Activated CD8-positive, alpha-beta memory T cell treated with anti-CD3 and anti-CD28 coated beads for 24 hours (primary cell): ENCODE measurements around the gene ADAMTS2.

ENCODE experiments used
- DNase-seq: peaks from one replicate; pipeline ENCODE4 v3.0.0-alpha.2; 2020

The ADAMTS2 gene

GRCh38 chr5:179343021-179343718 is 2.1 kb downstream of the ADAMTS2 start:
- no peak for DNase-seq

GRCh38 chr5:179342577-179342976 is 2.7 kb downstream of the ADAMTS2 start:
- DNase-seq, result no peak

GRCh38 chr5:179340465-179340864 is 4.8 kb downstream of the ADAMTS2 start:
- no peak for DNase-seq

- no peak for DNase-seq
Observed at GRCh38 chr5:179339996-179340395, 5.3 kb downstream of the ADAMTS2 start.

- no peak for DNase-seq
Observed at GRCh38 chr5:179339081-179339480, 6.2 kb downstream of the ADAMTS2 start.

- no peak for DNase-seq
Observed at GRCh38 chr5:179337796-179338676, 7.2 kb downstream of the ADAMTS2 start.

GRCh38 chr5:179336871-179337795 is 8.1 kb downstream of the ADAMTS2 start:
- DNase-seq, result no peak

GRCh38 chr5:179336126-179336870 is 9.0 kb downstream of the ADAMTS2 start:
- no peak for DNase-seq

GRCh38 chr5:179333796-179334761 is 11.2 kb downstream of the ADAMTS2 start:
- no peak for DNase-seq

- no peak for DNase-seq
Observed at GRCh38 chr5:179332741-179333290, 12.4 kb downstream of the ADAMTS2 start.

GRCh38 chr5:179331591-179332375 is 13.5 kb downstream of the ADAMTS2 start:
- no peak for DNase-seq

GRCh38 chr5:179330186-179330900 is 14.9 kb downstream of the ADAMTS2 start:
- no peak for DNase-seq

- no peak for DNase-seq
Observed at GRCh38 chr5:179328291-179328690, 17.0 kb downstream of the ADAMTS2 start.

- DNase-seq, result no peak
Observed at GRCh38 chr5:179327021-179327735, 18.1 kb downstream of the ADAMTS2 start.

GRCh38 chr5:179326122-179326927 is 18.9 kb downstream of the ADAMTS2 start:
- DNase-seq, result no peak

- no peak for DNase-seq
Observed at GRCh38 chr5:179325296-179326031, 19.8 kb downstream of the ADAMTS2 start.

- DNase-seq, result no peak
Observed at GRCh38 chr5:179324760-179325295, 20.4 kb downstream of the ADAMTS2 start.
